Medulla oblongata (tissue), 1 donor: ENCODE results near the gene MS4A4E.
"Not testable (repeated sequence)": the region's sequence is repeated elsewhere in the genome, so short reads cannot be mapped to it uniquely, and the experiment has no call there.

Experiments used
- DNase-seq: peaks from one replicate; pipeline ENCODE4 v3.0.0-alpha.2; 2015; ENCODE audit errors: extremely low spot score

Gene MS4A4E

DNA sequence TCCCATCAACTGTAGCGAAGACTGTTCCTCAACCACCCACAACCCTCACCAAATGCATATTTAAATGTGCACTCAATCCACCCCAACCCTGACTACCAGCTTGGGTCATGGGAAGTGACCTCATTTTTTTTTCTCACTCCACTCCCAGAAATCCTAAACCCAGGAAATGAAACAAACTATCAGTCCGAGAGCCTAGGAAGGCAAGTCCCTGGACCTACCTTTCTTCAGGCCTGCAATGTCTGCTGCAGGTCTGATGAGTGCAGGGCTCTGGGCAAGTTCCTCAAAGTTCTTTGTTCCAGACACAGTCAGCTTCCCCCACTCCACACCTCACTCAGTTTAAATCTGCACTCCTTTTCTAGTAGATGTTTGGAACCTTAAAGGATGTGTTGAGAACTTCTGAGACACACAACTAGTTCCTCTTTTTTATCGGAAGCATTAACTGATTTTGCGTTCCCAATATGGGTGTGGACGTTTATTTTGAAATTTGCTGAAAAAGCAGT, at the start of gene MS4A4E:
TSS of gene MS4A4E (minus strand) at position 398 of the 500 bp plus-strand sequence. CDS start 13,082 bp downstream, outside the sequence.
- DNase-seq = no peak

DNA sequence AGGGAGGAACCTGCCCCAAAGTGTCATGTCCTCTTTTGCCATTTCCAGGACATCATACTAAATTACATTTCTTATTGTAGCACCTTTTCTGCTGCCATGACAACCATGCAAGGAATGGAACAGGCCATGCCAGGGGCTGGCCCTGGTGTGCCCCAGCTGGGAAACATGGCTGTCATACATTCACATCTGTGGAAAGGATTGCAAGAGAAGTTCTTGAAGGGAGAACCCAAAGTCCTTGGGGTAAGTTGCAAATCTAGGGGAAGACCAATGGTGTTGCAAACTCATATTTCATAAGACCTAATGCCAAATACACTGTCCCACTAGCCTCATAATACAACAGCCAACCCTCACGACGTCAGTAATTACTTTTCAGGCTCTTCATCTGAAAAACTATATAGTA, 49.2 kb upstream of the MS4A4E start:
- DNase-seq = no peak

DNA sequence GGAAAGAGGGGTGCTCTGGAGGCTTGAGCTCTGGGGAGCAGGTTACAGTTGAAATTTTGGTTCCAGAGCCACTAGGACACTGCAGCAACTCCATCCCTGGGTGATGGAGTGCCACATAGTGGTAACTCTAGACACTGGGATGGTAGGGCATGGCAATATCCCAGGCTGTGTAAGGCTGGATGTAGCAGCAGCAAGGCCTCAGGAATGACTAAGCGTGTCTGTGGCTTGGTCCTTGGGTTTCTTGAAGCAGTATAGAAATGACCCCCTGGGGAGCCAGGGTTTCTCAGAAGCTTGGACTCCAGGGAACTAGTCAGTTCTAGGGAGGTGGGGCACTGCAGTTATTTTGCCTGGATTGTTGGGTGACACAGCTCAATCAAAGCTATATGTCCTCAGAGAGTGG, 45.6 kb upstream of the MS4A4E start:
- DNase-seq = no peak

DNA sequence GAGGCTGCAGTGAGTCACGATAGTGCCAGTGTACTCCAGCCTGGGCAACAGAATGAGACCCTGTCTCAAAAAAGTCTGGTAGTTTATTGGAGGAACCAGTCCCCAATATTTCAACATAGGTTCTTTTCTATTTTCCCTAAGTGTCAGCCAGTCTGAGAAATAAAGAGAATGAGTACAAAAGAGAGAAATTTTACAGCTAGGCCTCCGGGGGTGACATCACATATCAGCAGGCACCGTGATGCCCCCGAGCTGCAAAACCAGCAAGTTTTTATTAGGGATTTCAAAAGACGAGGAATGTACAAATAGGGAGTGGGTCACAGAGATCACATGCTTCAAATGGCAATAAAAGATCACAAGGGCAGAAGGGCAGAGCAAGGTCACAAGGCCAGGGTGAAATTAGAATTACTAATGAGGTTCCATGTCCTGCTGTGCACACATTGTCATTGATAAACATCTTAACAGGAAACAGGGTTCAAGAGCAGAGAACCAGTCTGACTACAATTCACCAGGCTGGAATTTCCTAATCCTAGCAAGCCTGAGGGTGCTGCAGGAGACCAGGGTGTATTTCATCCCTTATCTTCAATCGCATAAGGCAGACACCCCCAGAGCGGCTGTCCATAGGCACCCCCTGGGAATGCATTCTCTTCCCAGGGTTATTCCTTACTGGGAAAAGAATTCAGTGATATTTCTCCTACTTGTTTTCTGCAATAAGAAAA, 42.6 kb upstream of the MS4A4E start:
- not testable (repeated sequence) for DNase-seq

DNA sequence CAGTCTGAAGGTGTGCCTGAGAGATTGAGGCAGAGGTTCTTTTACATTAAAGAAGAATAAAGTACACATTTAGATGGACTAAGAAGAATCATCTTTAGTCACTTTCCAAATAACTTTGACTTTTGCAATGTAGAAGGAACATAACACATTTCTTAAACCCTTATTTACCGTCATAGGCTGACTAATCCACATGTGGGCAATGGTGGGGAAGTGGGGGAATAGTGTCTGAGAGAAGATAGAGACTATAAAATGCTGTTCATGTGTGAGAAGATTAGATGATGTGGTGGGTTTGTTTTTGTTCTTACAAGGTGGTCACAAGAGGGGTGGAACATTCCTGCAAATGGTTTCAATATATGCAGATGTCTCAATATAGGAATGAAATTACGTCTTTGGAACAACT, 39.3 kb upstream of the MS4A4E start:
- no peak for DNase-seq

DNA sequence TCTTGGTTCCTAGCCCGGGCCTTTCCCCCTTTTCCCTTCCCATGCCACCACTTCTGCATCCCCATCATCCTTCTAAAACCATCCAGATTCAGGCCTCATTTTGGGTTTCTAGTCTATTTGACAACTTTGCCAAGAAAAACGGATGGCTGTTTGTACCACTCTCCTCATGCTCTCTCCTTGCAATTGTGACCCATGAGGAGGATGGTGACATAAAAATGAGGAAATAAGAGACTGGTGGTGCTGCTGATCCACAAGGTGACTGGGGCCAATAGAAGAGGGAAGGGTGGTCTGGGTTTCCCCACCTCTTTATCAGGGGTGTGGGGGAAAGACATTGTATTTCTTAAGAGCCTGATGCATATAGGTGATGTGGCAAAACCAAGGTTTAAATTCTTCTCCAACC, 38.5 kb upstream of the MS4A4E start:
- no peak for DNase-seq

DNA sequence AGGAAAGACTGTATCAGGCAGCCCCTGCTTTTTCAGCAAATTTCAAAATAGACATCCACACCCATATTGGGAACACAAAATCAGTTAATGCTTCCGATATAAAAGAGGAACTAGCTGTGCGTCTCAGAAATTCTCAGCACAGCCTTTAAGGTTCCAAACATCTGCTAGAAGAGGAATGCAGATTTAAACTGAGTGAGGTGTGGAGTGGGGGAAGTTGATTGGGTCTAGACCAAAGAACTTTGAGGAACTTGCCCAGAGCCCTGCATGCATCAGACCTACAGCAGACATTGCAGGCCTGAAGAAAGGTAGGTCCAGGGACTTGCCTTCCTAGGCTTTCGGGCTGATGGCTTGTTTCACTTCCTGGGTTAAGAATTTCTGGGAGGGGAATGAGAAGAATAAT, 37.5 kb upstream of the MS4A4E start, which contains the start of gene MS4A4A:
TSS of gene MS4A4A (plus strand) at position 255 of the 400 bp plus-strand sequence. CDS start at position 265, 10 bp downstream.
- peak; percentile 78 for DNase-seq

DNA sequence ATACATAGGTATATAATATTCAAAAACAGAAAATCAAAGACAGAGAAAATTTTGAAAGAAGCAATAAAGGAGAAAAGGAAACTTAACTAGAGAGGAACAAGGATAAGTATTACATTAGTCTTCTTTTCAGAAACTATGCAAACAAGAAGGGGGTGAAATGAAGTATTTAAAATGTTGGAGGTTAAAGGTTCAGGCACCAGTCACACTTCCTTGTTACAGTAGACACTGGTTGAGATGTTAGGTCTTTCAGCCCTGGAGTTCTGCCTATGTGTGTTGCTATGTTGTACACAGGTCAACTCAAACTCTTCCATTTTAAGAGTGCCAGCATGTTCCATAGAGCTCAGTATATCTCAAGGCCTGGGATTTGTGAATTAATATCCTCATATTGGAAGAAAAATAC, 31.5 kb upstream of the MS4A4E start:
- DNase-seq = no peak

DNA sequence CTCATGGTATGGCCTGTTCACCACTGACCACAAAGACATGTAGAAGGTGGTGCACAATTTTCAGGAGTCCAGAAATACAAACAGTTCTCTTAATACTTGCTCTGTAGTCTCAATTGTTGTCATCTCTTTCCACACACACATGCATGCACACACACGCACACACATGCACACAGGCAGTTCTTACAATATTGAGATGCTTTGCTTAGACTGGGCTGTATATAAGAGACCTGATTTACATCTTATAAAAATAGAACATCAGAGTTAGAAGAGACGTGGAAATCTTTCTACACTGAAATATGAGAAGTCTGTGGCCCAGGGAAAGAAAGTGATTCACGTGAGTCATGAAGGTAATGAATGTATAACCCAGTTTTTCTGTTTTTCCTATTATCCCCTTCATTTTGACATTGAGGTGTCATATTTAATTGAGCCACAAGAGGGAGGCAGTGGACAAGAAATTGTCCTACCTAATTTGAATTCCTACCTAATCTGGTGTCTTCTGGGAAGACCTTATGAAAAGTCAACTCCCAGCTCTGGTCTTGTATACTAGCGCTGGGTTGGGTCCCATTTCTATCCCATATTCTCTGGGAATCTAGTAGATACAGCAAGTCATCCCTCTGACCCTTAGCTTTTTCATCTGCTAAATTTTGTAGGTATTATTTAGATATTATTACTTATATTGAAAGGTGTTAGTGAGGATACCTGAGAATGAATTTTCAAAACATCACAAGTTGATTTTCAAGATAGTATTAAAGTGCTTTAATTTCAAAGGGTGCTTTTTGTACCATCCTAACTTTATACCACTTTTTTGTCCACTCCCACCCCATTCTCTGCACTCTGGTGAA, 22.7 kb upstream of the MS4A4E start:
- peak; percentile 71 for DNase-seq

DNA sequence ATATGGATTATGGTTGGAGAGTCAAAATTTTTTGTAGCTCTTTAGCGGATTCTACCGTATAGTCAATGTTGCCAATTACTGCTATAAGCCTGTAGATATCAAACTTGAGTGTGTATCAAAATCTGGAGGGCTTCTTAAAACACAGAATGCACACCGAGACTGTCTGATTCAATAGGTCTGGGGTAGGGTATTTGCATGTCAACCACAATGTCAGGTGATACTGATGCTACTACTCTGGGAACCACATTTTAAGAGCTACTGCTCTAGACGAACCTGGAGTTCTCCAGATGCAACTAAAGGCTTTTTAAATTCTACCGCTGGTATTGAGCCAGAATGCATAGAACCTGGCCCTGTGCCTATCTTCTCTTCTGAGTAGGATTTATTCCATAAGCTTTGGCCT, 21.7 kb upstream of the MS4A4E start:
- no peak for DNase-seq

DNA sequence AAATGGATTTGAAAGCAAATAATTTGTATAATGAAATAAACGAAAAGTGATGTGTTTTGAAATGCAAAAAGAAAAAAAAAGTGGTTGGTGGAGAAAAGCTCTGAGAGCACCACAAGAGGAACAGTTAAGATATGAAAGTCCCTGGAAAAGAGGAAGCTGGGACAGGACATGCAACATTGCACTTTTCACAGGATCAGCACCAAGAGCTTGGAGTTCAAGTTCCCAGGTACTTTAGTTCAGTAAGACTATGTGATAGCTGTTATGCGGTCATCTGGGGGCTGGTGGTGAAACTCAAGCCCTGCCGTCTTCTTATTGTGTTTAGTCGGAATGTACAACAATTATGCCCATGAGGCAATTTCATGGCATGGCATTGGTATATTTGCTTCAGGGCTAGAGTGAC, 20.5 kb upstream of the MS4A4E start:
- DNase-seq = peak; percentile 57

DNA sequence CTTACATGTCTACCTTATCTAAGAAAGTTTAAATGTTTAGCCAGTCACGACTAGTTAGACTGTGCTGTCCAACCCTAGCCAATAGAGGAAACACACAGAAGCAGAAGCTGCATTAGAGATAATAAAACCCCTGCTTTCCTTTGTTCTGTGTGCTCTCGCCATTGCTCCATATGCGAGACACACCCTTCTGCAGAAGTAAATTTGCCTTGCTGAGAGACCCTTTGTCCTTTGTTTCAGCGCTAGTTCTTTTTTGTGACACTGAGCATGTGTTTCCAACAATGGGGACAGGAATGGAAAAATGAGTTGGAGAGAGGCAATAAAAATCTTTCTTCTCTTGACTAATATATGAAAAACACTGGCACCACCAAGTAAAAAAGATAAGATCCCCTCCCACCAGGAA, 18.1 kb upstream of the MS4A4E start:
- DNase-seq = no peak

DNA sequence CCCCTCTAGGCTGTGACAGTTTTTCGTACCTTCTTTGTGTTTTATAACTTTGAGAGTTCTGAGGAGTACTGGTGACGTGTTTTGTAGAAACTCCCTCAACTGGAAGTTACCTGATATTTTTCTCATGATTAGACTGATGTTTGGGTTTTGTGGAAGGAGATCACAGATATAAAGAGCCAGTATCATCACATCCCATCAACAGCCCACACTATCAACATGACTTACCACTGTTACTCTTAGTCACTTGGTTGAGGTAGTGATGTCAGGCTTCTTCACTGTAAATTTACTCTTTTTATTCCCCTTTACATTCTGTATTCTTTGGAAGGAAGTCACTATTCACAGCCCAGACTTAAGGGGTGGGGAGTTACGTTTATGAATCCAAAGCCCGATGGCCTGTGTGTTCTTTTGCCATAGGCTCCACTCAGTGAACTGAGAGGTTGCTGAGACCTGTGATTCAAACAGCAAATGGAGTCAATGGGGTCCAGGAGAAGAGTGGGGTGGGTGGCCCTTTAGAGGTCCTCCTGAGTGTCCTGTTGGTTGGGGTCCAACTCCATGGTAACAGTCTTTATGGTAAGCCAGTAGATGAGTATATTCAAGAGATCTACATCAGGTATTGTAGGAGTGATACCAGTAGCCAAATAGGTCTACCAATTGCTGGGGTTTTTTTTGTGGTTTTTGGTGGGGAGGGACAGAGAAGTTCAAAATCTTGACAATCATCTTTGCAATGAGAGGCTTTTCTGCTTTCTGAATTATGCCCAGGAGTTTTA, 15.2 kb upstream of the MS4A4E start:
- no peak for DNase-seq

DNA sequence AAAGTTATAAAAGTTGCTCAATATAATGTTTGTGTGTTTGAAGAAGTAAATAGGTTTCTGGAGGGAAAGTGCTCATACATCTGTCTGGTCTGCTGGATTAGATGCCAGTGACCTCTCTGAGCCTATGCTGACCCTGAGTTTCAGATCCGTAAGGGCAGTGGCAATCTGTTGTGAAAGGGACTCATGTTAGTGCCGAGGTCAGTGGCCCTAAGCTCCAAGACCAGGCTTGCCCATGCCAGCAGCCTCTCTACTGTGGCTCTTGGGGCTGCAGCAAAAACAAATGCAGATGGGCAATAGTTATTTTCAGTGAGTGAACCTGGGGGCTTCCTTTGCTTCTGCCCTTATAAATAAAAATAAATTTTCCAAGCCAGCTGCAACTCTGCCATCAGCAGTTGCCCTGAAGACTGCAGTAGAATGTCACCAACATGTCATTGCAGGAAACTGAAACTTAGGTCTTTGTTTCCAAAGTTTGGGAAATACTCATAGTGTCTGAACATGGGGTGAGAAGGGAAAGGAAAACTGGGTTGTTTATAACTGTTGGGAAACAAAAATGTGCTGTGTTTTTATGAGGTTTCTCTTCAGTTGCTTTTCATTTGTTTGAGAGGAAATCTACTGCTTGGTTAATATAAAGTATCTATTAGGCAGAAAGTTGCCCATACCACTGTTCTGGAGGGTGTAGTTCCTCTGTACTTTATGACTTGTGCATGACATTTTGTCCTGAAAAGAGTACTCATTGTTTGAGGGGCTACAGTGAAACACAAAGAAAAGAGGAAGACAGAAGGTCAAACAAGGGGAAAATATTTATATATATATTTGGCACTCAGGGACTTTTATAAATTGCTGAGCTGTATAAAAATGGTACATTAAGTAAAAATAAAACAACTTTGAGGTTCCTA, 9.5 kb upstream of the MS4A4E start:
- no peak for DNase-seq

DNA sequence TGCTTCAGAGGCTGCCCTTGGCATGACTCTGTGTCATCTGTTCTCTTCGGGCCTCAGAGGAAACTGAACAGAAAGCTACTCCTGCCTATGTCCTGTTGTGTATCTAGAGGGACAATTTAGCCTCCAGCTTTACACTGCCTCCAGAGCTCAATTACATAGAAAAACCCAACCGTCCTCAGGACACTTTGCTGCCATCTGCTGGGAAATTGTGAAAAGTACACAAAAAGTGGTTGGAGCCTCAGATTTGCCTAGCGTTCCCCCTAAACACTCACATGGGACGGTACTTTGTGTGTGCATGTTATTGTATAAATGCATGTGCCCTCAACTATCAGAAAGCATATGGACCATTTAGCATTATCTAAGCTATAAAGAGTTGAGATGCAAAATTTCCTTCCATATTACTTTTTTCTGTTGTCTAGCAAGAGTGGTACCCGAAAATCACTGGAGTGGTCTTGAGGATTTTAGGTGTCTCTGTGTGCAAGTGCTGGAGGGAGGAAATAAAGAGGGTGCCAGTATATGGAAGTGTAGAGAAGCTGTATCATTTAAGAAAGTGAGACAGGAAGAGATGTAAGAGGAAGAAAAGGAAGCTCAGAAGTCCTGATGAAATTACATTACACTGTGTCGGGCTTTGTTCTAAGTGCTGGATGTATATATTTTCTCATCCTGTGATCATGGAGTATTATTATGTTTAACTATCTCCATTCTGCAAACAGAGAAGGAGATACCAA, 8.7 kb upstream of the MS4A4E start:
- peak; percentile 64 for DNase-seq

DNA sequence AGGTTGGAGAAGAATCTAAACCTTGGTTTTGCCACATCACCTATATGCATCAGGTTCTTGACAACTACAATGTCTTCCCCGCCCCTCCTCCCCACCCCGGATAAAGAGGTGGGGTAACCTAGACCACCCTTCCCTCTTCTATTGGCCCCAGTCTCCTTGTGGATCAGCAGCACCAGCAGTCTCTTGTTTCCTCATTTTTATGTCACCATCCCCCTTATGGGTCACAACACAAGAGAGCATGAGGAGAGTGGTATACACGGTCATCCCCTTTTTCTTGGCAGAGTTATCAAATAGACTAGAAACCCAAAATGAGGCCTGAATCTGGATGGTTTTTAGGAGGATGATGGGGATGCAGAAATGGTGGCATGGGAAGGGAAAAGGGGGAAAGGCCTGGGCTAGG, 1.2 kb downstream of the MS4A4E start:
- no peak for DNase-seq

DNA sequence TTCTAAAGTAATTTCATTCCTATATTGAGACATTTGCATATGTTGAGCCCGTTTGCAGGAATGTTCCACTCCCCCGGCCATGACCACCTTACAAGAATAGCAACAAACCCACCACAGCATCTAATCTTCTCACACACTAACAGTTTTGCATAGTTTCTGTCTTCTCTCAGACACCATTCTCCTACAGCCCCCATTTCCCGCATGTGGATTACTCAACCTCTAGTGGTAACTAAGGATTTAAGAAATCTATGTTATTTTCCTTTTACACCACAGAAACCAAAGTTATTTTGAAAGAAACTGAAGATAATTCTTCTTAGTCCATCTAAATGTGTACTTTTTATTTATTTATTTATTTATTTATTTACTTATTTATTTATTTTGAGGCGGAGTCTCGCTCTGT, 2.3 kb downstream of the MS4A4E start:
- DNase-seq = no peak

DNA sequence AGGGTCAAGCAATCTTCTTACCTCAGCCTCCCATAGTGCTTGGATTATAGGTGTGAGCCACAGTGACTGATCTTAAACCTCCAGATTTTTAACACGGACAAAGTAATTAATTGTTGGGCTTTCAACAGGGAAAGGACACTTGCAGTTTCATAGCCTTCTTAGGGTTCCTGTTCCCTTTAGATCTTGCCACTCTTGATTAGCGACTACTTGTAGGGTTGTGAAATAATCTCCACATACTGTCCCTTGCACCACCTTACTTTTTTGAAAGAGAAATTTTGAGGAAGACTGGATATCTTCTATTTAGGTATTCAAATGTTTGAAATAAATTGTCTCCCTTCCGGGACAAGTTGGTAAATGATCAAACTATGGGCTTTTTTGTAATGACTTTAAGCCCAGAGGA, 7.6 kb downstream of the MS4A4E start:
- DNase-seq = no peak

DNA sequence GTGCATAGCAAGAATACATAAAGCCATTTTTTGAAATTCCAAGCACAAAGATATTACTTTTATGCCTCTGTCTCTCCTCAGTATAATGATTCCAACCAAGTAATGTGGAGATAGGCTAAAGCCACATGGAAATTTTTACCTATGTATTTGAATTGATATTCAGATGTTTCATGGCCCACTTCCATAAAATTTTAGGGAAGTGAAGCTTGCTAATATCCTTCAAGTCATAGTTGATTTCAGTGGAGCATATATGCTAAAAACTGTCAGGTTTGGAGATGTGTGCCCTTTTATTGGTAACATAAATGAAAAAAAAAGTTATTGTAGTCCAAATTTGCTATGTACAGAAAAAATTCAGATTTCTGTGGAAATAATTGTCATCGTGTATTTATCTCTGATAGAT, 12.3 kb downstream of the MS4A4E start:
- DNase-seq = no peak

DNA sequence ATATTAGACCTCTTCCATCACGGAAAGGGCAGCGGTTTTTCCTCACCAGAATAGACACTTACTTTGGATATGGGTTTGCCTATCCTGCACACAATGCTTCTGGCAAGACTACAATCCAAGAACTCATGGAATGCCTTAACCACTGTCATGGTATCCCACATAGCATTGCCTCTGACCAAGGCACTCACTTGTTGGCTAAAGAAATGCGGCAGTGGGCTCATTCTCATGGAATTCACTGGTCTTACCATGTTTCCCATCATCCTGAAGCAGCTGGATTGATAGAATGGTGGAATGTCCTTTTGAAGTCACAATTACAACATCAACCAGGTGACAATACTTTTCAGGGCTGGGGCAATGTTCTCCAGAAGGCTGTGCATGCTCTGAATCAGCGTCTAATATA, 20.8 kb downstream of the MS4A4E start:
- no peak for DNase-seq
